Fibroblast of the aortic adventitia (primary cell): Measurements from ENCODE around the gene DNASE1. TPM values are rescaled to one million over a fixed set of nuclear protein-coding genes. Genes with fewer than 3 reads are reported as not detected.
A peak's percentile ranks its signal among the peaks of the same experiment; 100 is the strongest.

Experiments used
- DNase-seq: peaks from one replicate; pipeline ENCODE4 v3.0.0-alpha.2; 2010; ENCODE audit warnings: low read depth
- H3K4me3 ChIP-seq: 2 replicates; pipeline ENCODE4 v1.5.1; 2011; ENCODE audit warnings: low read depth, mild to moderate bottlenecking, control low read depth, low read length, moderate library complexity
- CTCF ChIP-seq: IDR thresholded peaks from 2 replicates; pipeline ENCODE4 v1.5.1; 2011; ENCODE audit warnings: mild to moderate bottlenecking, low read length, control low read depth, inconsistent platforms; ENCODE audit not compliant: insufficient read depth
- total RNA-seq: library from RNA; depleted of rRNA; stranded (reverse); fragments of >200 nt; gene quantifications from 2 replicates; pipeline ENCODE4 v1.2.3, GENCODE V29; 2012; ENCODE audit warnings: low replicate concordance

Gene DNASE1
- total RNA-seq, 1 donor, result 11.8 TPM

GRCh38 chr16:3659251-3659650 is 4.8 kb downstream of the DNASE1 start:
- H3K4me3 ChIP-seq, result no peak overlapping the region
- TF ChIP-seq CTCF, result no peak
- peak; percentile 5 for DNase-seq

- DNase-seq, result no peak
- no peak for TF ChIP-seq CTCF
- H3K4me3 ChIP-seq, result no peak overlapping the region
Observed at GRCh38 chr16:3661311-3661710, 6.8 kb downstream of the DNASE1 start.

GRCh38 chr16:3661922-3662321 is 7.4 kb downstream of the DNASE1 start:
- H3K4me3 ChIP-seq, result no peak overlapping the region
- no peak for TF ChIP-seq CTCF
- DNase-seq, result no peak

GRCh38 chr16:3662601-3663000 is 8.1 kb downstream of the DNASE1 start:
- no peak for TF ChIP-seq CTCF
- no peak for DNase-seq

GRCh38 chr16:3664187-3664896 is 9.9 kb downstream of the DNASE1 start:
- no peak for TF ChIP-seq CTCF
- H3K4me3 ChIP-seq, result no peak overlapping the region
- DNase-seq, result no peak

More at GRCh38 chr16:3662601-3663000, 8.1 kb downstream of the DNASE1 start:
- no peak overlapping the region for H3K4me3 ChIP-seq

GRCh38 chr16:3665508-3665907 is 11.0 kb downstream of the DNASE1 start:
- no peak for DNase-seq
- no peak overlapping the region for H3K4me3 ChIP-seq
- TF ChIP-seq CTCF, result no peak

- DNase-seq, result no peak
- no peak for TF ChIP-seq CTCF
- H3K4me3 ChIP-seq, result no peak overlapping the region
Observed at GRCh38 chr16:3668626-3669025, 14.1 kb downstream of the DNASE1 start.
